SK-MEL-5 (cell line): ENCODE results near the gene PCP4L1. TPM values are rescaled to one million over a fixed set of nuclear protein-coding genes. Genes with fewer than 3 reads are reported as not detected.
A peak's percentile ranks its signal among the peaks of the same experiment; 100 is the strongest.
"Not testable (repeated sequence)": the region's sequence is repeated elsewhere in the genome, so short reads cannot be mapped to it uniquely, and the experiment has no call there.

ENCODE experiments used
- DNase-seq: peaks from one replicate; pipeline ENCODE4 v3.0.0-alpha.2; 2016; ENCODE audit warnings: low read depth, low spot score
- in situ Hi-C: cut with HindIII; loops from 2 replicates; pipeline ENCODE4 v1.10.0; 2016; ENCODE audit warnings: low sequenced_read_pairs, high pct_unique_total_duplicates, low pct_unique_long_range_greater_than_20kb
- total RNA-seq: library from RNA; depleted of rRNA; stranded (reverse); fragments of >200 nt; shearing (Covaris generic); gene quantifications from 2 replicates; pipeline ENCODE4 v1.2.3, GENCODE V29; 2014

Gene PCP4L1
- total RNA-seq, 1 experiment from 2014 or later: not detected

GRCh38 chr1:161257109-161257508 is 1.4 kb upstream of the PCP4L1 start:
- DNase-seq, in situ Hi-C loops: not testable (repeated sequence)

GRCh38 chr1:161259345-161259702 is 779 bp downstream of the PCP4L1 start:
- in situ Hi-C loops: no loop called here
- DNase-seq: no peak

GRCh38 chr1:161259765-161260164 is 1.2 kb downstream of the PCP4L1 start:
- in situ Hi-C loops: no loop called here
- DNase-seq: no peak

GRCh38 chr1:161260376-161261260 is 2.1 kb downstream of the PCP4L1 start:
- DNase-seq: peak; percentile 17
- in situ Hi-C loops: no loop called here

GRCh38 chr1:161261261-161262235 is 3.0 kb downstream of the PCP4L1 start:
- in situ Hi-C loops: no loop called here
- DNase-seq: no peak

- in situ Hi-C loops: no loop called here
- no peak for DNase-seq
Observed at GRCh38 chr1:161265305-161265704, 6.8 kb downstream of the PCP4L1 start.

- in situ Hi-C loops: no loop called here
- DNase-seq: no peak
Observed at GRCh38 chr1:161266202-161266601, 7.7 kb downstream of the PCP4L1 start.

- in situ Hi-C loops: no loop called here
- no peak for DNase-seq
Observed at GRCh38 chr1:161266836-161267235, 8.3 kb downstream of the PCP4L1 start.

- DNase-seq: no peak
- in situ Hi-C loops: no loop called here
Observed at GRCh38 chr1:161267321-161267720, 8.8 kb downstream of the PCP4L1 start.

- in situ Hi-C loops: no loop called here
- no peak for DNase-seq
Observed at GRCh38 chr1:161273402-161273801, 14.9 kb downstream of the PCP4L1 start.

- in situ Hi-C loops: no loop called here
- no peak for DNase-seq
Observed at GRCh38 chr1:161274874-161275273, 16.3 kb downstream of the PCP4L1 start.

GRCh38 chr1:161282991-161283390 is 24.4 kb downstream of the PCP4L1 start:
- in situ Hi-C loops: no loop called here
- no peak for DNase-seq

- in situ Hi-C loops: no loop called here
- DNase-seq: no peak
Observed at GRCh38 chr1:161285113-161285512, 26.6 kb downstream of the PCP4L1 start.

- in situ Hi-C loops: no loop called here
Observed at GRCh38 chr1:161285521-161285920, 27.0 kb downstream of the PCP4L1 start.

GRCh38 chr1:161287482-161288054 is 29.0 kb downstream of the PCP4L1 start:
- in situ Hi-C loops: no loop called here
- DNase-seq: no peak

More at GRCh38 chr1:161285521-161285920, 27.0 kb downstream of the PCP4L1 start:
- DNase-seq: no peak

GRCh38 chr1:161290779-161291178 is 32.2 kb downstream of the PCP4L1 start:
- in situ Hi-C loops: no loop called here
- no peak for DNase-seq

- in situ Hi-C loops: no loop called here
- no peak for DNase-seq
Observed at GRCh38 chr1:161297415-161297814, 38.9 kb downstream of the PCP4L1 start.

- in situ Hi-C loops: no loop called here
- no peak for DNase-seq
Observed at GRCh38 chr1:161298116-161298515, 39.6 kb downstream of the PCP4L1 start.
